ENCODE measurements around the gene ZNF679.
"Not testable (repeated sequence)": the region's sequence is repeated elsewhere in the genome, so short reads cannot be mapped to it uniquely, and the experiment has no call there.

ZNF679 gene

GRCh38 chr7:64228174-64228573, at the start of gene ZNF679:
Gene ZNF679, plus strand, starts transcription at chr7:64228474. Its CDS starts 20,644 bp downstream, at chr7:64249118.
- DNase-seq (ENCODE audit: low read depth, low spot score): not testable (repeated sequence)

DNA sequence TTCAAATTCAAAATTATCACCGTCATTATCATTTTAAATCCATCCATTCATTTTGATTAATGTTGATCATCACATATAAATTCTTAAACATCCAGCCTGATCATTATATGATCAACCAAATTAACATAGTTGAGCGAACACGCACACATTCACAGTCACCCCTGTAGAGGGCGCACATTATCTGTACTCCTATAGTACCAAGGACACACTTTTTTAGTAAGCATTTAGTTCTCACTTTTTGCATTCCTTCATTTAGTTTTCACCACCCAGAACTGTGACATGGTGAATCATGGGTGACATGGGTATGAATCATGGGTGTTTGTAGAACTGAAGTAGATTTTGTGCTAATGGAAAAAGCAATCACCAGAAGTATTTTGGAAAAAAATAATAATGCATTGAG, 47.3 kb upstream of the ZNF679 start:
- no peak for DNase-seq (ENCODE audit: low read depth, low spot score)

DNA sequence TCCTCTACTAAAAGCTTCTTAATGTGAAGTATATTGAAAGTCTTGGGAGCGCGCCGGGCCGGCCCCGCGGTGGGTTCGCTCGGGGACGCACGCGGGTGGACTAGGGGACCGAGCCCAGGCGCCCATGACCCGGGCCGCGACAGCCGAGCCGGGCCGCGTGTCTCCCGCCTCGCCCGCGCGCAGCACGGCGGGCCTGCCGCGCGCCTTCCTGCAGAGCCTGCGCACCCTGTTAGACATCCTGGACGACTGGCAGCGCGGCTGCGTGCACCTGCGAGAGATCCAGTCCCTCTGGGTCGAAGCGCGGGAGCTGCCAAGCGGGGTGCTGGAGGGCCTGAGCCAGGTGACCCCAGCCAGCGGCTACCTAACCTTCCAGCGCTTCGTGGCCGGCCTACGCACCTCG, 46.7 kb upstream of the ZNF679 start:
- no peak for DNase-seq (ENCODE audit: low read depth, low spot score)

- DNase-seq (ENCODE audit: low read depth, low spot score): no peak
These were observed 46.1 kb upstream of the ZNF679 start for GRCh38 chr7:64182036-64182790.

GRCh38 chr7:64183126-64183742, 45.0 kb upstream of the ZNF679 start:
- DNase-seq (ENCODE audit: low read depth, low spot score): no peak

GRCh38 chr7:64183827-64184372, 44.4 kb upstream of the ZNF679 start:
- no peak for DNase-seq (ENCODE audit: low read depth, low spot score)

DNA sequence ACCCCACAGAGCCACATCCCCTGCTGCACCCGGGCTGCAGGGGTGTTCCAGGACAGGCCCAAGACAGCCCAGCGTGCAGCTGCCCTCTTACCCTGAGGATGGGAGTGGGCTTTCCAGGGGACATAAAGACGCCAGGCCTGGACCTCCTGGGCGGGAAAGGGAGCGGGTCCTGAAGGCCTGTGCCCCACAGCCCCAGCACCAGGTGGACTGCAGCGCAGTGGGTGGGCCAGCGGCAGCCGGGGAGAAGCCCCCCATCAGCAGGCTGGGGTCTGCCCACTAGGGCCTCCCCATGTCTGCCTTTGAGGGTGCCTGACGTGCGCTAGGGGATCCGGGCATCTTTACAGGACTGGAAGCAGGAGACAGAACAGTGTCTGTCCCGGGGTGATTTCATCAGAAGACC, 43.9 kb upstream of the ZNF679 start:
- no peak for DNase-seq (ENCODE audit: low read depth, low spot score)

- DNase-seq (ENCODE audit: low read depth, low spot score): no peak
These were observed 40.9 kb upstream of the ZNF679 start for GRCh38 chr7:64187408-64187807.

DNA sequence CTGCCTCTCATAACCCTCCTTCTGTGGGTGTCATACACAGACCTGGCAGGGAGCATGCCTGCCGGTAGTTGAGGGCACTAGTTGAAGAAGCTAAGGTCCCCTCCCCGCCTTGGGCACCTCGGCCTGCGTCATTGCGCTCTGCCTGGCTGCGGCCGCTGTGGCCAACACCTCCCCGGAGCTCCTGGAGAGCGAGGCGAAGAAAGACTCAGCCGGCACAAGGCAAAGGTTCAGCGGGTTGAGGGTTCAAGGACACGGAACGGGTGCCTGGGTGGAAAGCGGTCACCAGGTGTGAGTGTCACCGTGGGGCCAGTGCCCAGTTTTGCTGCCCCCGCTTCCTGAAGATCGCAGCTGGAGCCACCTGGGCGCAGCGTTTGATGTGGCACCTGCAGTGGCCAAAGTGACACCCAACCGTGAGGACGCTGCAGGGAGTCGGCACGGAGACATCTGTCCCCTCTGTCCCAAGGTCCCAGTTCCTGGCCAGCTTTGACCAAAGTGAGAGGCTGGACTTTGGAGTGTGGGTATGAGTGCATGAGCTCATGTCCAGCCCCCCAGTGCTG, 36.0 kb upstream of the ZNF679 start:
- DNase-seq (ENCODE audit: low read depth, low spot score): no peak

DNA sequence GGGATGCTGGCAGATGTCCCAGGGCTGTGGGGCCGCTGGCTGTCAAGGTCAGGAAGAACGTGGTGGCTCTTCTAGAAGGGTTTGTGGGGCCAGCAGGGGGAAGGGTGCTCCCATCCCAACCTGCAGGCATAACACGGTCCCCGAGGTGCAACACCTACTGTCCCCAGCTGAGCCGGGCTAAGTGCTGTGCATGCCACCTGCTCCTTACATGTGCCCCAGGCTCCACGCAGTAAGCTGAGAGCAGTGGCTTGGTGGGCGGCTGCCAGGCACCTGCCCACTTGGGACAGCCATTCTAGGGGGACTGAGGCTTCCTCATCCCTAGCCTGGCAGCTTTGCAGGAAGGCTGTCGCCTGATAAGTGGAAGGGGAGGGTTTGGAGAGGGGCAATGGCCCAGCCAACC, 35.5 kb upstream of the ZNF679 start:
- DNase-seq (ENCODE audit: low read depth, low spot score): no peak

GRCh38 chr7:64206903-64207302, 21.4 kb upstream of the ZNF679 start, which contains the start of gene ZNF735:
Gene ZNF735, plus strand, starts transcription at chr7:64207203. Its CDS starts 0 bp downstream, at chr7:64207203.
- no peak for DNase-seq (ENCODE audit: low read depth, low spot score)

DNA sequence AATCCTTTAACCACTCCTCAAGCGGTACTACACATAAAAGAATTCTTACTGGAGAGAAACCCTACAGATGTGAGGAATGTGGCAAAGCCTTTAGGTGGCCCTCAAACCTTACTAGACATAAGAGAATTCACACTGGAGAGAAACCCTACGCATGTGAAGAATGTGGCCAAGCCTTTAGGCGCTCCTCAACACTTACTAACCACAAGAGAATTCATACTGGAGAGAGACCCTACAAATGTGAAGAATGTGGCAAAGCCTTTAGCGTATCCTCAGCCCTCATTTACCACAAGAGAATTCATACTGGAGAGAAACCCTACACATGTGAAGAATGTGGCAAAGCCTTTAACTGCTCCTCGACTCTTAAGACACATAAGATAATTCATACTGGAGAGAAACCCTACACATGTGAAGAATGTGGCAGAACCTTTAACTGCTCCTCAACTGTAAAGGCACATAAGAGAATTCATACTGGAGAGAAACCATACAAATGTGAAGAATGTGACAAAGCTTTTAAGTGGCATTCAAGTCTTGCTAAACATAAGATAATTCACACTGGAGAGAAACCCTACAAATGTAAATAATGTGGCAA, 8.5 kb upstream of the ZNF679 start:
- not testable (repeated sequence) for DNase-seq (ENCODE audit: low read depth, low spot score)

DNA sequence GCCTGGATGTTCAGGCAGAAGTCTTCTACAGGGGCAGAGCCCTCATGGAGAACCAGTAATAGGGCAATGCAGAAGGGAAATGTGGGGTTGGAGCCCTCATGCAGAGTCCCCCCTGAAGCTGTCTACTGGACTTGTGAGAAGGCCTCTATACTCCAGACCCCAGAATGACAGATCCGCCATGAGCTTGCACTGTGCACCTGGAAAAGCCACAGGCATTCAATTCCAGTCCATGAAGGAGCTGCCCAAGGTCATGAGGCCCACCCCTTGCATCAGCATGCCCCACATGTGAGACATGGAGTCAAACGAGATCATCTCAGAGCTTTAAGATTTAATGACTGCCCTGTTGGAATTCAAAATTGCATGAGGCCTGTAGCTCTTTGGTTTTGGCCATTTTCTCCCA, 4.9 kb upstream of the ZNF679 start:
- no peak for DNase-seq (ENCODE audit: low read depth, low spot score)

GRCh38 chr7:64266341-64266919, 38.2 kb downstream of the ZNF679 start:
- DNase-seq (ENCODE audit: low read depth, low spot score): no peak

GRCh38 chr7:64277630-64278029, 49.4 kb downstream of the ZNF679 start:
- no peak for DNase-seq (ENCODE audit: low read depth, low spot score)

- no peak for DNase-seq (ENCODE audit: low read depth, low spot score)
These were observed 66.6 kb downstream of the ZNF679 start for GRCh38 chr7:64294701-64295420.

GRCh38 chr7:64297418-64297817, 69.1 kb downstream of the ZNF679 start:
- not testable (repeated sequence) for DNase-seq (ENCODE audit: low read depth, low spot score)

DNA sequence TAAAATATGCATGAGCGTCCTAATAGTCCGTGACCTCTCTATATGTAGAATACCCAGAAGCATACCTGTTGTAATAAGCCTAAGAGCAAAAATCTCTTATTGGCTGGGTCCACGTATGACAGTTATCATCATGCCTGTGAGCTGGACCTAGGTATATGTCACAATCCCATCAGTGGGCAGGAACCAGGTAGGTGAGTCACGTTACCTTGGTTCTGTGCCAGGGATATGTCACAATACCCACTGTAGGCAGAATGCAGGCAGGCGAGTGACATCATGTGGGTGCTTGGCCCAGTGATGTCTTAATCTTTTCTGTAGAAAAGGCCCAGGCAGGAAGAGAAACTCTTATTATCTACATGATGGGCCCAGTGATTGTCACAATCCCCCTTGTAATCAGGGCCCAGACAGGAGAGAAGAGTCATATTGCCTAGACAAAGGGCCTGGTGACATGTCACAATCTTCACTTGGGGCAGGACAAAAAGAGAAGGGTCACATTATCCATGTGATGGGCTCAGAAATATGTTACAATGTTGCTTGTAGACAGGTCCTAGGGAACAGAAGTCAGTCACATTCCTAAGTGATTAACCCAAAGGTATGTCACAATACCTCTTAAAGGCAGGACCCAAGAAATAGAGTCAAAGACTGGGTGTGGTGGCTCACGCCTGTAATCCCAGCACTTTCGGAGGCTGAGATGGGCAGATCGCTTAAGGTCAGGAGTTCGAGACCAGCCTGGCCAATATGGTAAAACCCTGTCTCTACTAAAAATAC, 72.5 kb downstream of the ZNF679 start:
- no peak for DNase-seq (ENCODE audit: low read depth, low spot score)

DNA sequence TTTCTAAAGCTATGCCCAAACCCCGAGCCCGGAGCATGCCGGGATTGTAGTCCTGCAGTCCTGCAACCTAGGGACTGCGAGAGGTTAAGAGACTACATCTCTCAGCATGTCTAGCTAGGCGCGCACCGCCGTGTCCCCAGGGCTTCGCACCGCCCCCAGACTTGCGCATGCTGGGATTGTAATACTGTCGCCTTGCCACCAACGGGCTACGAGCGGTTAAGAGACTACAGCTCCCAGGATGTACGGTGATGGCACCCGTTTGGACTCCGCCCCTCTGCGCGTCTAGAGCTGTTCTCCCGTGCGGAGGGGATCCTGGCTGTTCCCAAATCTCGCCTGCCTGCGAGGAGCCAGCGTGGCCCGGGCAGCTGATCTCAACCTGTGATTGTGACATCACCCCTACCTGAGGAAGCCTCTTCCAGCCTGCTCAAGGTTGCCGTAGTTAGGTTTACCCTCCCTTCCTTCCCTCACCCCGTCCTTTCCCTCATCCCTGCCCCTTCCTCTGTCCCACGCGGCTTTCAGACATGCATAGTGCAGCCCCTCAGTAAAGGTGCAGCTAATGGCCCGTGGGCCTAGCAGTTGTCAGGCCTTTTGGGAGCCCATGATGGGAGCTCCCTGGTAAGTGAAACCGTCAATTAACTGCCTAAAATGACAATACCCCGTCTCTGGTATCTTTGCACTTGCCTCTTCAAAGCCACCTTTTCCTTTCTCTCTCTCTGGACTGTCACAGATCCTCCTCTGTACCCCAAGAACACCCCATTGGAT, 79.2 kb downstream of the ZNF679 start:
- no peak for DNase-seq (ENCODE audit: low read depth, low spot score)

- no peak for DNase-seq (ENCODE audit: low read depth, low spot score)
These were observed 79.7 kb downstream of the ZNF679 start for GRCh38 chr7:64308016-64308270.

Data from iPS DF 19.7 (cell line).